Effector CD4-positive, alpha-beta T cell (primary cell): ENCODE measurements around the gene SOWAHB.

Experiments used
- DNase-seq: peaks from one replicate; pipeline ENCODE4 v3.0.0-alpha.2; 2020

The SOWAHB gene

GRCh38 chr4:76850010-76850441 lies 47.9 kb downstream of the SOWAHB start:
- DNase-seq: no peak
